ENCODE measurements around the gene DYRK1A.
"Not testable (repeated sequence)": the region's sequence is repeated elsewhere in the genome, so short reads cannot be mapped to it uniquely, and the experiment has no call there.

The DYRK1A gene

GRCh38 chr21:37548521-37548981 lies 182.0 kb downstream of the DYRK1A start:
- TF ChIP-seq CTCF (IDR thresholded peaks at IDR 0.05; ENCODE audit: low read depth, low read length): no peak
- Histone ChIP-seq H3K36me3 (no peaks in the 10 kb centered on the region), H3K9me3 (ENCODE audit: severe bottlenecking) (no peaks in the 10 kb centered on the region), H3K27me3 (ENCODE audit: insufficient read depth, low read depth, severe bottlenecking) (no peaks in the 10 kb centered on the region), H3K27ac (no peak overlapping the region), H3K4me3 (ENCODE audit: low read depth, low read length) (no peak overlapping the region)
- no peak for DNase-seq

- not testable (repeated sequence) for H3K27ac ChIP-seq; DNase-seq; H3K9me3 ChIP-seq (ENCODE audit: severe bottlenecking); H3K27me3 ChIP-seq (ENCODE audit: insufficient read depth, low read depth, severe bottlenecking); H3K4me3 ChIP-seq (ENCODE audit: low read depth, low read length); H3K36me3 ChIP-seq
Measured at GRCh38 chr21:37549730-37550129, 183.2 kb downstream of the DYRK1A start.

GRCh38 chr21:37550157-37550556 lies 183.6 kb downstream of the DYRK1A start:
- no peak overlapping the region for H3K4me3 ChIP-seq (ENCODE audit: low read depth, low read length)
- no peak overlapping the region for H3K27ac ChIP-seq
- no peak for DNase-seq
- no peaks in the 10 kb centered on the region for H3K9me3 ChIP-seq (ENCODE audit: severe bottlenecking)
- H3K27me3 ChIP-seq (ENCODE audit: insufficient read depth, low read depth, severe bottlenecking): no peaks in the 10 kb centered on the region
- no peak for TF ChIP-seq CTCF (IDR thresholded peaks at IDR 0.05; ENCODE audit: low read depth, low read length)
- H3K36me3 ChIP-seq: no peaks in the 10 kb centered on the region

GRCh38 chr21:37550618-37551330 lies 184.2 kb downstream of the DYRK1A start:
- Histone ChIP-seq H3K27me3 (ENCODE audit: insufficient read depth, low read depth, severe bottlenecking) (no peaks in the 10 kb centered on the region), H3K9me3 (ENCODE audit: severe bottlenecking) (no peaks in the 10 kb centered on the region), H3K27ac (no peak overlapping the region), H3K36me3 (no peaks in the 10 kb centered on the region), H3K4me3 (ENCODE audit: low read depth, low read length) (no peak overlapping the region)
- no peak for DNase-seq
- no peak for TF ChIP-seq CTCF (IDR thresholded peaks at IDR 0.05; ENCODE audit: low read depth, low read length)

DNA sequence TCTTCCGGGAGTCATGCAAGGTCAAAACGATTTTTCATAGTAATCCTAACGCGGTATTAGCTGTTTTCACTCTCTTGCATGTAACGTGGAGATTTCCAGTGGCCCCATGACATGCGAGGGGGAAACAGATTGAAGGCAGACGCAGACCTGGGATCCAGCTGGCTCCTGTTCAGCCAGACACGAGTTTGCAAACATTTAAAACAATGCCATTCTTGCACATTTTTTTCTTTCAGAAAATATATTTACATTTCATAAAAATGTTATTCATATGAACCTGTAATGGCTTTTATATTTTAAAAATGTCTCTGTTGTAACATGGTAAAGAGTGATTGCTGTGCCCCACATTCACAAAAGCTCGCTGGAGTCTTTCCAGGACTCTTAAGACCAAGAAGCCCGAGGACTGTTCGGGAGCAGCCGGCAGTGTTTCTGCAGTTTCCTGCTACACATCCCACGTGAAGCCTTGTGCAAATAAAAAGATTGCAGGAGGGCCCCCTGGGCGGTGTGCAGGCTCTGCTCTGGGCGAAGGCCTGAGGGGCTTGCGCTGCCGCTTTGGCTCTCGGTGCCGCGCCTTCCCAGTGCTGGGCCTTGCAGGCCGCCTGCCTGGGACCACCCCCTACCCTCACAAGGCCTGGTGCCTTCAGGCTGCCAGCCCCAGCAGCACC lies 184.9 kb downstream of the DYRK1A start:
- DNase-seq: no peak

More for the DNA sequence above, 184.9 kb downstream of the DYRK1A start:
- no peak for TF ChIP-seq CTCF (IDR thresholded peaks at IDR 0.05; ENCODE audit: low read depth, low read length)
- Histone ChIP-seq H3K27ac (peak overlapping the region; percentile 3; the same call in 1 of the 2 replicates), H3K36me3 (no peaks in the 10 kb centered on the region), H3K9me3 (ENCODE audit: severe bottlenecking) (no peaks in the 10 kb centered on the region), H3K27me3 (ENCODE audit: insufficient read depth, low read depth, severe bottlenecking) (no peaks in the 10 kb centered on the region), H3K4me3 (ENCODE audit: low read depth, low read length) (no peak overlapping the region)
